ENCODE results near the gene PEAK1. TPM values are rescaled to one million over a fixed set of nuclear protein-coding genes. Genes with fewer than 3 reads are reported as not detected.
"Not testable (repeated sequence)": the region's sequence is repeated elsewhere in the genome, so short reads cannot be mapped to it uniquely, and the experiment has no call there.

The PEAK1 gene
- total RNA-seq, 1 donor from 2014 or later = 125 TPM

DNA sequence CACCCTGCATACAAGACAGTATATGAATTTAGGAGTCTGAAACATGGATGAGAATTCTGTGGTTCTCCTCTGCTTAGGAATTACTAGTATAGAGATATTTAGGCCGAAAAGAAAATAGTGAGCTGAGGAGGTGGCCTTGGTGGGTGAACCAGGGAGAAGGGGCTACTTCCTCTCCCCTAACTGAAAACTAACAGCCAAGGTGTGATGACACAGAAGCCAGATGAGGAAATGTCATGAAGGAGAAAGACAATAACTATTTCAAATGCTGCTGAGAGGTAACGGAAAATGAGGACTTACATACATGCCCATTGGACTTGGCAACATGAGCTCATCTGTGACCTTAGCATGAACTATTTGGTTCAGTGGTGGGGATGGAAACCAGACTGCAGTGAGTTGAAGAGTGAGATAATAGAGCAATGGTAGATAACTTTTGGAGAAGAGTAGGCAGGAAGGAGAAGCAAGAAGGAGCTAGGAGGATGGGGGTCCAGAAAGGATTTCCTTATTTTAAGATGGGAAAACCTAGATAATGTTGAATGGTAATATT is 234.6 kb downstream of the PEAK1 start:
- peaks cover 48% of the 10 kb centered on the region for H3K4me1 Mint-ChIP-seq (ENCODE audit: unreplicated experiment)
- no peak for DNase-seq (ENCODE audit: extremely low spot score, unreplicated experiment)
- TF ChIP-seq, protein P1, sequence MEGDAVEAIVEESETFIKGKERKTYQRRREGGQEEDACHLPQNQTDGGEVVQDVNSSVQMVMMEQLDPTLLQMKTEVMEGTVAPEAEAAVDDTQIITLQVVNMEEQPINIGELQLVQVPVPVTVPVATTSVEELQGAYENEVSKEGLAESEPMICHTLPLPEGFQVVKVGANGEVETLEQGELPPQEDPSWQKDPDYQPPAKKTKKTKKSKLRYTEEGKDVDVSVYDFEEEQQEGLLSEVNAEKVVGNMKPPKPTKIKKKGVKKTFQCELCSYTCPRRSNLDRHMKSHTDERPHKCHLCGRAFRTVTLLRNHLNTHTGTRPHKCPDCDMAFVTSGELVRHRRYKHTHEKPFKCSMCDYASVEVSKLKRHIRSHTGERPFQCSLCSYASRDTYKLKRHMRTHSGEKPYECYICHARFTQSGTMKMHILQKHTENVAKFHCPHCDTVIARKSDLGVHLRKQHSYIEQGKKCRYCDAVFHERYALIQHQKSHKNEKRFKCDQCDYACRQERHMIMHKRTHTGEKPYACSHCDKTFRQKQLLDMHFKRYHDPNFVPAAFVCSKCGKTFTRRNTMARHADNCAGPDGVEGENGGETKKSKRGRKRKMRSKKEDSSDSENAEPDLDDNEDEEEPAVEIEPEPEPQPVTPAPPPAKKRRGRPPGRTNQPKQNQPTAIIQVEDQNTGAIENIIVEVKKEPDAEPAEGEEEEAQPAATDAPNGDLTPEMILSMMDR (IDR thresholded peaks at IDR 0.05) = no peak
- peaks cover 17% of the 10 kb centered on the region for H3K36me3 Mint-ChIP-seq (ENCODE audit: unreplicated experiment)
- no peaks in the 10 kb centered on the region for H3K27me3 Mint-ChIP-seq (ENCODE audit: unreplicated experiment)
- no peak overlapping the region for H3K4me3 Mint-ChIP-seq (ENCODE audit: unreplicated experiment)
- H3K27ac Mint-ChIP-seq (ENCODE audit: unreplicated experiment) = peak overlapping the region; percentile 36
- H3K9me3 Mint-ChIP-seq (ENCODE audit: unreplicated experiment) = no peaks in the 10 kb centered on the region

DNA sequence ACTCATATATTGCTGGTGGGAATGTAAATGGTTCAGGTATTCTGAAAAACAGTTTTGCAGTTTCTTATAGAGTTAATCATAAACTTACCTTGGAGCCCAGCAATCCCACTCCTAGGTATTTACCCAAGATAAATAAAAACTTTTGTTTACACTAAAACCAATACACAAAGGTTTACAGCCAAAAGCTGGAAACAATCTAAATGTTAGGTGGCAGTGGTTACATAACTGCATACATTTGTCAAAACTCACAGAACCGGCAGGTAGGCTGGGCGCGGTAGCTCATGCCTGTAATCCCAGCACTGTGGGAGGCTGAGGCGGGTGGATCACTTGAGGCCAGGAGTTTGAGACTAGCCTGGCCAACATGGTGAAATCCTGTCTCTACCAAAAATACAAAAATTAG is 235.6 kb downstream of the PEAK1 start:
- H3K4me3 Mint-ChIP-seq (ENCODE audit: unreplicated experiment); H3K27ac Mint-ChIP-seq (ENCODE audit: unreplicated experiment); DNase-seq (ENCODE audit: extremely low spot score, unreplicated experiment); H3K9me3 Mint-ChIP-seq (ENCODE audit: unreplicated experiment); H3K27me3 Mint-ChIP-seq (ENCODE audit: unreplicated experiment): not testable (repeated sequence)
- Mint-ChIP-seq H3K36me3 (ENCODE audit: unreplicated experiment) (peaks cover 26% of the 10 kb centered on the region), H3K4me1 (ENCODE audit: unreplicated experiment) (peaks cover 40% of the 10 kb centered on the region)

DNA sequence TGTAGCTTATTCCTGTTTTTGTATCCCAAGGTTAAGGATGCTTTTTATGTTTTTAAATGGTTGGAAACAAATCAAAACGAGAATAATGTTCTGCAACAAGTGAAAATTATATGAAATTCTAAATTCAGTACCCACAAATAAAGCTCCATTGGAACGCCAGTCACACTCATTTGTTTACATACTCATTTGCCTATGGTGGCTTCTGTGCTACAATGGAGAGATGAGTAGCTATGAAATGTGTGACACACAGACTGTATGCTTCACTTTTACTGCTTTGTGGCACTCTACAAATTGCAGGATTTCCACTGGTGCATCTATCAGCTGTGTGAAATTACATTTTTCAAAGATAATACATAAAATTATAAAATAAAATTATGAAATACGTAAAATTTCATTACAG is 236.8 kb downstream of the PEAK1 start:
- Mint-ChIP-seq H3K4me3 (ENCODE audit: unreplicated experiment) (no peak overlapping the region), H3K36me3 (ENCODE audit: unreplicated experiment) (peaks cover 32% of the 10 kb centered on the region), H3K4me1 (ENCODE audit: unreplicated experiment) (peaks cover 30% of the 10 kb centered on the region), H3K9me3 (ENCODE audit: unreplicated experiment) (no peaks in the 10 kb centered on the region), H3K27ac (ENCODE audit: unreplicated experiment) (no peak overlapping the region), H3K27me3 (ENCODE audit: unreplicated experiment) (no peaks in the 10 kb centered on the region)
- TF ChIP-seq, protein P1 (IDR thresholded peaks at IDR 0.05) = no peak
- DNase-seq (ENCODE audit: extremely low spot score, unreplicated experiment) = no peak

DNA sequence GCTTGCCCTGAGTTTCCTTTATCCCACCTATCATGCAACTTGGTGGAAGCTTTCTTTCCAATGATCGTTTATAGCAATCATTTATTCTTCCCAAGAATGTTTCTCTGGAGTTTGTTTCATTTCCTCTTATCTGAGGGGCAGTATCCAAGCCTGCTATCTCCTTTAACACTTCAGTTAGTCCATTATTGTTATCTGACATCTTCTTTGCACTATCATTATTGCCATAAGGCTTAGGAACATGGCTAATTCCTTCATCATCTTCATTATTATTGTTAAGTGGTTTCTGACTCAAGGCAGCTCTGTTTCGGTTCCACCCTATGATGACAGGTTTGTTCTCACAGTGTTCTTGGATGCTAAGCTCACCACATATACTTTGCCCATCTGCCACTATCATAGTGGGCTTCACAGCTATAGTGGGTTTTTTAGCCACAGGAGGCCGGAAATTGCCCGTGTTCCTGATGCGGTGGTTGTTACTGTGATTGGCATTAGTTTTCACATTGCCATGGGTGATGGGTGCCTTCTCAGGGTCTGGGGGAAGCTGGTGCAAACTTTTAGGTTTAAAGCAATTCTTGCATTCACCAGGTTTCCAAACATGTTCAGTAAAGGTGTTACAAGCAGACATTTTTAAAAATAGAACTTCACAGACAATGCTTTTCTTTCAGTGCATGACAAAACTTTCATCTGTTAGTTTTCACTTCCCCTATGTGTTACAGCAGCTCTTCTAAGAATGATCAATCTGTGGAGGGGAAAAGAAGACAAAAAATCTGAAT is 238.4 kb downstream of the PEAK1 start:
- DNase-seq (ENCODE audit: extremely low spot score, unreplicated experiment) = no peak
- H3K4me1 Mint-ChIP-seq (ENCODE audit: unreplicated experiment) = peaks cover 19% of the 10 kb centered on the region
- no peaks in the 10 kb centered on the region for H3K9me3 Mint-ChIP-seq (ENCODE audit: unreplicated experiment)
- no peak overlapping the region for H3K27ac Mint-ChIP-seq (ENCODE audit: unreplicated experiment)
- peaks cover 39% of the 10 kb centered on the region for H3K36me3 Mint-ChIP-seq (ENCODE audit: unreplicated experiment)
- TF ChIP-seq, protein P1 (IDR thresholded peaks at IDR 0.05) = no peak
- H3K4me3 Mint-ChIP-seq (ENCODE audit: unreplicated experiment) = no peak overlapping the region
- no peaks in the 10 kb centered on the region for H3K27me3 Mint-ChIP-seq (ENCODE audit: unreplicated experiment)

DNA sequence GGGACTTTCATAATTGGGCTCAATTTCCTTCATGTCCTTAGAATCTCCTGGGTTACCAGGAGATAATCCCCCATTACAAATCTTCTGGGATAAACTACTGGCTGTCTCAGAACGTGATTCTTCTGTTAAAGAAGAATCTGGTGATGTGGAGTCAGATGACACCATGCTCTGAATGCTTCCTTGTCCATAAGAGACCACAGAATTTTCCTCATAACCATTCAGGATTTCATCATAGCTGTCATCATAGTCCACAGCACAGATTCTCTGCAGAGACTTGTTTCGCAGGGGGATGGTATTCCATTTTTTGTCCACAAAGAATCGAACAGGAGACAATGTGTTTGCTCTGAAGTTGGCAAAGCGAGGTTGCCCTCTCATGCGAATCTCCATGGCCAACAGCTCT is 239.1 kb downstream of the PEAK1 start:
- DNase-seq (ENCODE audit: extremely low spot score, unreplicated experiment) = no peak
- Mint-ChIP-seq H3K27me3 (ENCODE audit: unreplicated experiment) (no peaks in the 10 kb centered on the region), H3K9me3 (ENCODE audit: unreplicated experiment) (no peaks in the 10 kb centered on the region), H3K36me3 (ENCODE audit: unreplicated experiment) (peaks cover 42% of the 10 kb centered on the region), H3K4me3 (ENCODE audit: unreplicated experiment) (no peak overlapping the region), H3K27ac (ENCODE audit: unreplicated experiment) (no peak overlapping the region), H3K4me1 (ENCODE audit: unreplicated experiment) (peaks cover 12% of the 10 kb centered on the region)
- TF ChIP-seq, protein P1 (IDR thresholded peaks at IDR 0.05) = no peak
